ENCODE data around the gene UBE4A. TPM values are rescaled to one million over a fixed set of nuclear protein-coding genes. Genes with fewer than 3 reads are reported as not detected.
A peak's percentile ranks its signal among the peaks of the same experiment; 100 is the strongest.
"Not testable (repeated sequence)": the region's sequence is repeated elsewhere in the genome, so short reads cannot be mapped to it uniquely, and the experiment has no call there.

The UBE4A gene
- total RNA-seq, 2 donors from 2014 or later = 50.2 to 57.9 TPM

- intact Hi-C loops (cut with DNase I) = no loop called here
- Histone ChIP-seq H3K27ac (no peak overlapping the region), H3K4me1 (replicated peaks) (no peaks in the 10 kb centered on the region), H3K9me3 (no peaks in the 10 kb centered on the region), H3K27me3 (replicated peaks; ENCODE audit: insufficient read depth) (no peaks in the 10 kb centered on the region), H3K4me3 (no peak overlapping the region), H3K36me3 (no peaks in the 10 kb centered on the region)
- TF ChIP-seq CTCF (IDR thresholded peaks at IDR 0.05) (no peak), POLR2AphosphoS5 (IDR thresholded peaks at IDR 0.05) (no peak), POLR2A (IDR thresholded peaks at IDR 0.05) (no peak)
- WGBS = 82% methylated on average over 4 of the region's 4 CpGs
- DNase-seq (ENCODE audit: low spot score) = no peak
Observed at GRCh38 chr11:118411530-118411929, 52.1 kb downstream of the UBE4A start.

- Histone ChIP-seq H3K27ac (no peak overlapping the region), H3K4me1 (replicated peaks) (no peaks in the 10 kb centered on the region), H3K36me3 (no peaks in the 10 kb centered on the region), H3K4me3 (no peak overlapping the region), H3K27me3 (replicated peaks; ENCODE audit: insufficient read depth) (no peaks in the 10 kb centered on the region), H3K9me3 (no peaks in the 10 kb centered on the region)
- 72% methylated on average over 1 of the region's 1 CpG for WGBS
- DNase-seq (ENCODE audit: low spot score) = no peak
- TF ChIP-seq POLR2A (IDR thresholded peaks at IDR 0.05) (no peak), POLR2AphosphoS5 (IDR thresholded peaks at IDR 0.05) (no peak), CTCF (IDR thresholded peaks at IDR 0.05) (no peak)
- intact Hi-C loops (cut with DNase I) = no loop called here
Observed at GRCh38 chr11:118412921-118413320, 53.5 kb downstream of the UBE4A start.

- no peaks in the 10 kb centered on the region for H3K9me3 ChIP-seq
- DNase-seq (ENCODE audit: low spot score) = no peak
- H3K36me3 ChIP-seq = no peaks in the 10 kb centered on the region
- H3K27ac ChIP-seq = no peak overlapping the region
- no peak for TF ChIP-seq POLR2A (IDR thresholded peaks at IDR 0.05)
- no peak for TF ChIP-seq CTCF (IDR thresholded peaks at IDR 0.05)
- no peak for TF ChIP-seq POLR2AphosphoS5 (IDR thresholded peaks at IDR 0.05)
- no peaks in the 10 kb centered on the region for H3K27me3 ChIP-seq (replicated peaks; ENCODE audit: insufficient read depth)
- intact Hi-C loops (cut with DNase I) = no loop called here
- 86% methylated on average over 8 of the region's 8 CpGs for WGBS
- H3K4me3 ChIP-seq = no peak overlapping the region
- H3K4me1 ChIP-seq (replicated peaks) = no peaks in the 10 kb centered on the region
Observed at GRCh38 chr11:118415062-118415738, 55.8 kb downstream of the UBE4A start.

- Histone ChIP-seq H3K4me3 (no peak overlapping the region), H3K27ac (no peak overlapping the region), H3K9me3 (no peaks in the 10 kb centered on the region), H3K27me3 (replicated peaks; ENCODE audit: insufficient read depth) (no peaks in the 10 kb centered on the region), H3K36me3 (no peaks in the 10 kb centered on the region), H3K4me1 (replicated peaks) (no peaks in the 10 kb centered on the region)
- peak; percentile 26 for DNase-seq (ENCODE audit: low spot score)
- intact Hi-C loops (cut with DNase I) = no loop called here
- TF ChIP-seq POLR2AphosphoS5 (IDR thresholded peaks at IDR 0.05) (peak; percentile 10), CTCF (IDR thresholded peaks at IDR 0.05) (no peak)
Observed at GRCh38 chr11:118415739-118416068, 56.3 kb downstream of the UBE4A start.

- H3K27ac ChIP-seq; H3K27me3 ChIP-seq (replicated peaks; ENCODE audit: insufficient read depth); DNase-seq (ENCODE audit: low spot score); H3K36me3 ChIP-seq; intact Hi-C loops (cut with DNase I); H3K9me3 ChIP-seq; H3K4me3 ChIP-seq; H3K4me1 ChIP-seq (replicated peaks): not testable (repeated sequence)
Observed at GRCh38 chr11:118416900-118417299, 57.5 kb downstream of the UBE4A start.
